ENCODE data around the gene SAGE1.
"Not testable (repeated sequence)": the region's sequence is repeated elsewhere in the genome, so short reads cannot be mapped to it uniquely, and the experiment has no call there.

SAGE1 gene

DNA sequence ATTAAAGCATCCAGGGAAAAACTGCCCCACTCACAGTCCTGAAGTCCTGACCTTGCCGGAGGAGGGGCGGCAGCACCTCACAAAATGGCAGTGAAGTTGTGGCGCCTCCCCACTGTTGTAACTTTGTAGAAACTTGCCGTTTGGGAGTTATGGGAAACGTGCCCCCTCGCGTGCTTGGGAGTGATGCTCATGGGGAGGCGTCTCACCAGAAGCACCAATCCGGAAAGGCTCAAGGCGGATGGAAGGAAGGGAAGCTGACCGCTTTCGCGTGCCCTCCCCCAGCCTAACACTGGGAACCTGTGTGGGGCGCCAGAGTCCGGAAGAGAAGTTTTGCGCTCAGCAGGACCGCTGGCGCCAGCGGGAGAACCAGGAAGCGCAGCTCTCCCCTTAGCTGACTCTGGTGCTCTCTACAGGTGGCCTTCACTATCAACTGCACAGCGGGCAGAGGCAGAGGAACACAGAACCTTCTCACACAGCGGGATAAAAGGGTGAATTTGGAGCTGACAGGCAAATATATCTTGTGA is at the start of gene SAGE1, which contains the start of gene CT45A10:
TSS of gene SAGE1 (plus strand) at position 423 of the 524 bp plus-strand sequence. CDS start 2,527 bp downstream, outside the sequence.
TSS of gene CT45A10 (minus strand) at position 151 of the 524 bp plus-strand sequence. CDS start 8,100 bp downstream, outside the sequence.
- DNase-seq (ENCODE audit: low read depth), result no peak

- not testable (repeated sequence) for DNase-seq (ENCODE audit: low read depth)
These were observed 39.1 kb upstream of the SAGE1 start, which contains the start of gene CT45A8 for GRCh38 chrX:135854438-135854837. TSS of gene CT45A8 (minus strand) at chrX:135854538. CDS start at chrX:135850783, 3,755 bp downstream.

DNA sequence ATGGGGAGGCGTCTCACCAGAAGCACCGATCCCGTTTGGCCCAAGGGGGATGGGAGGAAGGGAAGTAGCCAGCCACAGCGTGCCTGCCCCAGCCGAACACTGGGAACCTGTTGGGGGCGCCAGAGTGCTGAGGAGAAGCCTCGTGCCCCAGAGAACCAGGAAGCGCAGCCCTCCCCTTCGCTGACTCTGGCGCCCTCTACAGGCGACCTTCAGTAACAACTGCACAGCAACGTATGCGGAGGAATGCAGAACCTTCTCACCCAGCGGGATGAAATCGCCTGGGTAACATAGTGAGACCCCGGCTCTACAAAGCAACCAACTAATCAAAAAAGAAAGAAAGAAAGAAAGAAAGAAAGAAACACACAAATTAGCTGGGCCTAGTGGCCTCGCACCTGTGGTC is 21.8 kb upstream of the SAGE1 start, which contains the start of gene CT45A9:
TSS of gene CT45A9 (minus strand) at position 101 of the 400 bp plus-strand sequence. CDS start 3,751 bp downstream, outside the sequence.
- not testable (repeated sequence) for DNase-seq (ENCODE audit: low read depth)

DNA sequence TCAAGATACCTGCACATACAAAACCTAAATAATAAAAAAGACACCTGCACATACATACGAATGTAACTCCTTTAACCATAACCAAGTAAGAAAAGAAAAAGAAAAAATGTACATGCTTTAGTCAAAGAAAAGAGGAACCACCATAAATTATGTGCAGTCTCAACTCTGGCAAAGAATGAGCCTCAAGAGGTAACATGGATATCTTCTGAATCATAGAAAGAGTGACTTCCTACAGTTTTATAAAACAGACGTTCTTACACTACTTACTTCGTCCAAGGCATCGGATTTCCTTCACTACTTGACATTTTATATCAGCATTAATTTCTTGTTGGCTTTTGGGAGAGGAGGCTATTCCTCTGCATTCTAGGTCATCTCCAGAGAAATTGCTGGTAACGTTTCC is 10.8 kb upstream of the SAGE1 start:
- not testable (repeated sequence) for DNase-seq (ENCODE audit: low read depth)

- not testable (repeated sequence) for DNase-seq (ENCODE audit: low read depth)
These were observed 5.3 kb upstream of the SAGE1 start for GRCh38 chrX:135888230-135888629.

- DNase-seq (ENCODE audit: low read depth), result not testable (repeated sequence)
These were observed 4.5 kb upstream of the SAGE1 start for GRCh38 chrX:135888976-135889375.

GRCh38 chrX:135890087-135890585 is 3.4 kb upstream of the SAGE1 start:
- DNase-seq (ENCODE audit: low read depth), result no peak

GRCh38 chrX:135892781-135893180 is 735 bp upstream of the SAGE1 start:
- no peak for DNase-seq (ENCODE audit: low read depth)

GRCh38 chrX:135910251-135910650 is 16.7 kb downstream of the SAGE1 start:
- no peak for DNase-seq (ENCODE audit: low read depth)

DNA sequence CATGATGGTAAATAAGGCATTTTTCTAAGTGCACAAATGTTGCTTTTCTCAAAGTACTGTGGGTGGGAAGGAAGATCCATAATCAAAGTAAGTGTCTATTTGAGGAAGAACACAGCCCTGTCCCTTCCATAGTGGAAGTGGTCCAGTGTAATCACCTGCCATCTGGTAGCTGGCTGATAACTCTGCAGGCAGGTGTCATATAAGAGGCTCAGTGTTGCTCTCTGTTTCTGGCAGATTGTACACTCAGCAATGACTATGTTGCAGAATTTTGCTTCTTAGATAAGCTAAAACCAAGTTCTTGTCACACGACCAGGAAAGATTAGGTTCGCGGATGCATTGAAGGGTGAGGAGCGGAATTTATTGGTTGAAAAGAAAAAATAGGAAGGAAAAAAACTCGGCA is 20.9 kb downstream of the SAGE1 start:
- no peak for DNase-seq (ENCODE audit: low read depth)

GRCh38 chrX:135920516-135920915 is 27.0 kb downstream of the SAGE1 start:
- not testable (repeated sequence) for DNase-seq (ENCODE audit: low read depth)

- DNase-seq (ENCODE audit: low read depth), result no peak
These were observed 29.8 kb downstream of the SAGE1 start for GRCh38 chrX:135923353-135923752.

DNA sequence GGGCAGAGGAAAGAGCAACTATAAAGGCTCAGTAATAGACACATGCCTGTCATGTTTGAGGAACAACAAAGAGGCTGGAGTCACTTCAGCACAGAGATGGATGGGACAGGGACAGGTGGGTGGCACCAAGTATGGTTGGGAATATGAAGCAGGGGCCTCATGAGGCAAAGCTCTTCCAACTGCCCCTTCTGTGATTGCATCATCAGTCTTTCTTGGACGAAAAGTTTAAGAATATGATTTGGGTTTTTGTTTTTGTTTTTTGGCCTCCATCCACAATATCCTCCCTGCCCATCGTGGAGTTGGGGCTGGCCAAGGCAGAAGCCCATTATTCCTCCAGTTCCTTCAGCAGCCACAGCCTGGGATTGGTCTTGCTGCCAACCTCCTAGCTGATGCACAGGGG is 34.4 kb downstream of the SAGE1 start:
- DNase-seq (ENCODE audit: low read depth), result no peak

GRCh38 chrX:135931644-135932487 is 38.4 kb downstream of the SAGE1 start:
- DNase-seq (ENCODE audit: low read depth), result peak; percentile 0

GRCh38 chrX:135944486-135944885 is 51.0 kb downstream of the SAGE1 start:
- DNase-seq (ENCODE audit: low read depth), result no peak

DNA sequence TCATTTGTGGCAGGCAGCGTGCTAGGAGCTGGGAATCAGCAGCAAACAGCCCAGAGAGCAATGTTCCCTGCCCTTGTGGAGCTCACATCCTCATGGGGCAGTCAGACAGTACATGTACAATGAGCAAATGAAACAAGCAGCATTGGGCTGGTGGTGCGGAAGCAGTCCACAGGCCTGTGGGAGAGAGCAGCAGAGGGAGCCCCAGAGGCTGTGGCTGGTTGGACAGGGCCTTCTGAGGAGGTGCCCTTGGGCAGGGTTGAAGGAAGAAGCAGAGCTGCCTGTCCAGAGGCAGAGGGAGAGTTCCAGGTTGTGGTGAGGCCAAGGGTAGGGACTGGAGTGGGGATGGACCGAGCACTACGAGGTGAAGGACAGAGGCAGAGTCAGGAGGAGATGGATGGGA is 57.8 kb downstream of the SAGE1 start:
- no peak for DNase-seq (ENCODE audit: low read depth)

All from HS-27A (cell line).